Astrocyte (in vitro differentiated cells and primary cell): ENCODE measurements around the gene WDR36. TPM values are rescaled to one million over a fixed set of nuclear protein-coding genes. Genes with fewer than 3 reads are reported as not detected.

Source experiments
- DNase-seq: peaks from one replicate; pipeline ENCODE4 v3.0.0-alpha.2; 2010; ENCODE audit warnings: low read depth
- FAIRE-seq: peaks from 2 replicates; lab custom pipeline; 2011; peaks lifted over from hg19 to GRCh38; lab: Jason Lieb, UNC
- H2AFZ ChIP-seq: 2 replicates; pipeline ENCODE4 v1.6.0; 2012; ENCODE audit warnings: low read depth, low read length, inconsistent platforms
- H3K27ac ChIP-seq: 2 replicates; pipeline ENCODE4 v1.5.1; 2011; ENCODE audit warnings: low read depth, low read length, inconsistent platforms
- H3K27me3 ChIP-seq: 2 replicates; pipeline ENCODE4 v1.6.0; 2011; ENCODE audit warnings: low read length, inconsistent platforms; ENCODE audit not compliant: insufficient read depth
- H3K36me3 ChIP-seq: 2 replicates; pipeline ENCODE4 v1.5.1; 2011; ENCODE audit warnings: low read length, inconsistent platforms; ENCODE audit not compliant: insufficient read depth
- H3K4me1 ChIP-seq: 2 replicates; pipeline ENCODE4 v1.5.1; 2011; ENCODE audit warnings: low read length, inconsistent platforms; ENCODE audit not compliant: insufficient read depth
- H3K4me2 ChIP-seq: 2 replicates; pipeline ENCODE4 v1.6.0; 2012; ENCODE audit warnings: low read length, inconsistent platforms
- H3K4me3 ChIP-seq: 2 replicates; pipeline ENCODE4 v1.5.1; 2011; ENCODE audit warnings: low read depth, mild to moderate bottlenecking, low read length, inconsistent platforms; ENCODE audit not compliant: insufficient read depth
- H3K79me2 ChIP-seq: 2 replicates; pipeline ENCODE4 v1.6.0; 2012; ENCODE audit warnings: mild to moderate bottlenecking, low read length, inconsistent platforms; ENCODE audit not compliant: insufficient read depth
- H3K9ac ChIP-seq: 2 replicates; pipeline ENCODE4 v1.6.0; 2012; ENCODE audit warnings: mild to moderate bottlenecking, low read length, inconsistent platforms
- H3K9me3 ChIP-seq: 2 replicates; pipeline ENCODE4 v1.5.1; 2012; ENCODE audit warnings: low read depth, mild to moderate bottlenecking, low read length, inconsistent platforms; ENCODE audit not compliant: insufficient read depth
- H4K20me1 ChIP-seq: 2 replicates; pipeline ENCODE4 v1.6.0; 2012; ENCODE audit warnings: low read length, inconsistent platforms; ENCODE audit not compliant: insufficient read depth
- H3K27ac Mint-ChIP-seq: one replicate; pipeline ENCODE4 v1.8.0; 2021; ENCODE audit warnings: mild to moderate bottlenecking, mixed read lengths; ENCODE audit not compliant: unreplicated experiment
- H3K27me3 Mint-ChIP-seq: one replicate; pipeline ENCODE4 v1.8.0; 2021; ENCODE audit warnings: low read depth, mixed read lengths; ENCODE audit not compliant: unreplicated experiment
- H3K36me3 Mint-ChIP-seq: one replicate; pipeline ENCODE4 v1.8.0; 2021; ENCODE audit warnings: low read depth, mixed read lengths; ENCODE audit not compliant: unreplicated experiment
- H3K4me1 Mint-ChIP-seq: one replicate; pipeline ENCODE4 v1.8.0; 2021; ENCODE audit warnings: low read depth, mixed read lengths; ENCODE audit not compliant: unreplicated experiment
- H3K4me3 Mint-ChIP-seq: one replicate; pipeline ENCODE4 v1.8.0; 2021; ENCODE audit warnings: mild to moderate bottlenecking, moderate library complexity, mixed read lengths; ENCODE audit not compliant: unreplicated experiment
- H3K9me3 Mint-ChIP-seq: one replicate; pipeline ENCODE4 v1.8.0; 2021; ENCODE audit warnings: mild to moderate bottlenecking, mixed read lengths; ENCODE audit not compliant: unreplicated experiment
- CTCF ChIP-seq: IDR thresholded peaks from 2 replicates; pipeline ENCODE4 v1.5.1; 2011; ENCODE audit warnings: low read depth, mild to moderate bottlenecking, inconsistent platforms, low read length, moderate library complexity; ENCODE audit not compliant: insufficient read depth
- EZH2 ChIP-seq: IDR thresholded peaks from 2 replicates; pipeline ENCODE4 v1.6.1; 2012; ENCODE audit warnings: mild to moderate bottlenecking, low read length, inconsistent platforms; ENCODE audit not compliant: insufficient read depth
- total RNA-seq: library from RNA; stranded (reverse); gene quantifications from 2 replicates; pipeline ENCODE4 v1.2.1, GENCODE V29; 2021

The WDR36 gene
- total RNA-seq, 1 donor from 2014 or later, result 33.4 TPM

GRCh38 chr5:111159845-111160244 is 67.7 kb downstream of the WDR36 start:
- FAIRE-seq (no peak), DNase-seq (no peak)
- no peak for TF ChIP-seq CTCF
- TF ChIP-seq EZH2, result no peak
- Mint-ChIP-seq H3K27me3 (peaks cover 4% of the 10 kb centered on the region), H3K9me3 (no peaks in the 10 kb centered on the region), H3K27ac (no peak overlapping the region), H3K4me1 (no peaks in the 10 kb centered on the region), H3K4me3 (no peak overlapping the region), H3K36me3 (no peaks in the 10 kb centered on the region)
- Histone ChIP-seq H3K79me2 (no peaks in the 10 kb centered on the region), H3K27ac (no peak overlapping the region), H4K20me1 (no peaks in the 10 kb centered on the region), H2AFZ (no peak overlapping the region), H3K4me3 (no peak overlapping the region), H3K36me3 (no peaks in the 10 kb centered on the region), H3K9me3 (no peaks in the 10 kb centered on the region), H3K4me2 (no peak overlapping the region), H3K27me3 (no peaks in the 10 kb centered on the region), H3K9ac (no peak overlapping the region), H3K4me1 (no peaks in the 10 kb centered on the region)

- Histone ChIP-seq H3K4me2 (no peak overlapping the region), H3K36me3 (no peaks in the 10 kb centered on the region), H2AFZ (no peak overlapping the region), H3K27me3 (no peaks in the 10 kb centered on the region), H4K20me1 (no peaks in the 10 kb centered on the region), H3K4me3 (no peak overlapping the region), H3K27ac (no peak overlapping the region), H3K9me3 (no peaks in the 10 kb centered on the region), H3K9ac (no peak overlapping the region), H3K4me1 (no peaks in the 10 kb centered on the region), H3K79me2 (no peaks in the 10 kb centered on the region)
- TF ChIP-seq CTCF (no peak), EZH2 (no peak)
- FAIRE-seq (no peak), DNase-seq (no peak)
- no peaks in the 10 kb centered on the region for H3K36me3 Mint-ChIP-seq
- H3K27ac Mint-ChIP-seq, result no peak overlapping the region
- H3K4me3 Mint-ChIP-seq, result no peak overlapping the region
- no peaks in the 10 kb centered on the region for H3K9me3 Mint-ChIP-seq
- no peaks in the 10 kb centered on the region for H3K4me1 Mint-ChIP-seq
- H3K27me3 Mint-ChIP-seq, result peaks cover 4% of the 10 kb centered on the region
Observed at GRCh38 chr5:111163000-111163399, 70.9 kb downstream of the WDR36 start.

- FAIRE-seq (no peak), DNase-seq (no peak)
- H3K36me3 Mint-ChIP-seq, result no peaks in the 10 kb centered on the region
- H3K27ac Mint-ChIP-seq, result no peak overlapping the region
- no peaks in the 10 kb centered on the region for H3K27me3 ChIP-seq
- H3K27me3 Mint-ChIP-seq, result no peaks in the 10 kb centered on the region
- no peak overlapping the region for H3K4me2 ChIP-seq
- no peak overlapping the region for H3K4me3 Mint-ChIP-seq
- H3K4me3 ChIP-seq, result no peak overlapping the region
- no peak overlapping the region for H3K27ac ChIP-seq
- no peaks in the 10 kb centered on the region for H3K4me1 Mint-ChIP-seq
- no peaks in the 10 kb centered on the region for H3K36me3 ChIP-seq
- H4K20me1 ChIP-seq, result no peaks in the 10 kb centered on the region
- H3K9me3 ChIP-seq, result no peaks in the 10 kb centered on the region
- H3K79me2 ChIP-seq, result no peaks in the 10 kb centered on the region
- TF ChIP-seq CTCF (no peak), EZH2 (no peak)
- H3K9me3 Mint-ChIP-seq, result no peaks in the 10 kb centered on the region
- no peaks in the 10 kb centered on the region for H3K4me1 ChIP-seq
- H2AFZ ChIP-seq, result no peak overlapping the region
- H3K9ac ChIP-seq, result no peak overlapping the region
Observed at GRCh38 chr5:111165058-111165457, 72.9 kb downstream of the WDR36 start.
